HG02943 (cell line): ENCODE measurements around the gene RNF168.
"Not testable (repeated sequence)": the region's sequence is repeated elsewhere in the genome, so short reads cannot be mapped to it uniquely, and the experiment has no call there.

Experiments
- ATAC-seq: cut with Tn5 transposase; IDR thresholded peaks from one replicate; pipeline ENCODE4 v1.9.1; 2021; ENCODE audit warnings: mild to moderate bottlenecking, low read depth, moderate library complexity; ENCODE audit not compliant: unreplicated experiment

Gene RNF168

GRCh38 chr3:196472286-196472685, 31.3 kb downstream of the RNF168 start:
- no peak for ATAC-seq

GRCh38 chr3:196471551-196471950, 32.0 kb downstream of the RNF168 start:
- ATAC-seq: no peak

GRCh38 chr3:196470182-196470581, 33.4 kb downstream of the RNF168 start:
- not testable (repeated sequence) for ATAC-seq

- ATAC-seq: no peak
Observed at GRCh38 chr3:196463804-196464203, 39.8 kb downstream of the RNF168 start.

GRCh38 chr3:196463478-196463756, 40.2 kb downstream of the RNF168 start:
- ATAC-seq: no peak

- not testable (repeated sequence) for ATAC-seq
Observed at GRCh38 chr3:196462680-196463477, 40.7 kb downstream of the RNF168 start.

DNA sequence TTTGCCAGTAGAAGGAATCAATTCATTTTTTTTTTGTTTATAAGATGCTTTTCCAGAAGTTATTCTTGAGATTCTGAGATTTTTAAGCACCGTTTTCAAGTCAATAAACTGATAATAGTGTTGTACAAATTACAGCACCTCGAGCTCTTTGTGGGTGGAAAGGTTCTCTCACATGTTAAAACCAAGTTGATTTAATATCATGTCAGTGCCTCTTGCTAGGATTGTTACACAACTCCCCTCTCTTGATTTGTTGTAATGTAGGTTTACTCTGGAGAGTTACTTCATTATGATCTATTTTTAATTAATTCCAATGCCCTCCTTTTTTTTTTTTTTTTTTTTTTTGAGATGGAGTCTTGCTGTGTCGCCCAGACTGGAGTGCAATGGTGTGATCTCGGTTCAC, 45.5 kb downstream of the RNF168 start:
- ATAC-seq: no peak

- not testable (repeated sequence) for ATAC-seq
Observed at GRCh38 chr3:196457470-196457869, 46.1 kb downstream of the RNF168 start.

- no peak for ATAC-seq
Observed at GRCh38 chr3:196454935-196455334, 48.6 kb downstream of the RNF168 start.

- not testable (repeated sequence) for ATAC-seq
Observed at GRCh38 chr3:196445391-196445790, 58.2 kb downstream of the RNF168 start.

GRCh38 chr3:196444500-196444894, 59.1 kb downstream of the RNF168 start:
- ATAC-seq: no peak

GRCh38 chr3:196440696-196441095, 62.9 kb downstream of the RNF168 start:
- ATAC-seq: no peak

- ATAC-seq: no peak
Observed at GRCh38 chr3:196440041-196440537, 63.5 kb downstream of the RNF168 start.

- peak; percentile 82 for ATAC-seq
Observed at GRCh38 chr3:196432137-196432879, 71.3 kb downstream of the RNF168 start, which contains the start of gene UBXN7. Gene UBXN7 (minus strand): TSS chr3:196432427. CDS start chr3:196432399, 28 bp downstream.

GRCh38 chr3:196431181-196432136, 72.1 kb downstream of the RNF168 start:
- peak; percentile 23 for ATAC-seq

- no peak for ATAC-seq
Observed at GRCh38 chr3:196428041-196428440, 75.5 kb downstream of the RNF168 start.

DNA sequence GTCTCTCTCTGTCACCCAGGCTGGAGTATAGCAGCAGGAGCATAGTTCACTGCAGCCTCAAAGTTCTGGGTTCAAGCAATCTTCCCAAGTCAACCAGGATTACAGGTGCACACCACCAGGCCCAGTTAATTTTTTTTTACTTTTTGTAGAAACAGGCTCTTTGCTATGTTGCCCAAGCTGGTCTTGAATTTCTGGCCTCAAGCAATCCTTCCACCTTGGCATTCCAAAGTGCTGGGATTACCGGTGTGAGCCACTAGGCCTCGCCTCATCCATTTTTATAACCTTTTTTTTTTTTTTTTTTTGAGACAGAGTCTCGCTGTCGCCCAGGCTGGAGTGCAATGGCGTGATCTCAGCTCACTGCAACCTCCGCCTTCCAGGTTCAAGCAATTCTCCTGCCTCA, 79.1 kb downstream of the RNF168 start:
- not testable (repeated sequence) for ATAC-seq

- no peak for ATAC-seq
Observed at GRCh38 chr3:196423044-196423781, 80.4 kb downstream of the RNF168 start.

DNA sequence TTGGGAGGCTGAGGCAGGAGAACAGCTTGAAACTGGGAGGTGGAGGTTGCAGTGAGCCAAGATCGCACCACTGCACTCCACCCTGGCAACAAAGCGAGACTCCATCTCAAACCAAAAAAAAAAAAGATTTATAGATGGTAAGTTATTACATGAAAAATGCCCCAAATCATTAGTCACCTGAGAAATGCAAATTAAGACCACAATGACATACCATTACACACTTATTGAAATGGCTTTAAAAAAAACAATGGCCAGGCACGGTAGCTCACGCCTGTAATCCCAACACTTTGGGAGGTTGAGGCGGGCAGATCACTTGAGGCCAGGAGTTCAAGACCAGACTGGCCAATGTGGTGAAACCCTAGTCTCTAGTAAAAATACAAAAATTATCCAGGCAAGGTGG, 81.9 kb downstream of the RNF168 start:
- not testable (repeated sequence) for ATAC-seq

- ATAC-seq: no peak
Observed at GRCh38 chr3:196419386-196419785, 84.2 kb downstream of the RNF168 start.
